CD4-positive, alpha-beta T cell treated with Interferon gamma for 1 hour (primary cell): ENCODE data around the gene COL5A1.

ENCODE experiments used
- DNase-seq: peaks from one replicate; pipeline ENCODE4 v3.0.0-alpha.2; 2020

Gene COL5A1

GRCh38 chr9:134827993-134828392, 186.4 kb downstream of the COL5A1 start:
- DNase-seq = no peak

GRCh38 chr9:134828892-134829291, 187.3 kb downstream of the COL5A1 start:
- DNase-seq = no peak

- no peak for DNase-seq
These were observed 187.8 kb downstream of the COL5A1 start for GRCh38 chr9:134829356-134829937.

GRCh38 chr9:134830126-134830525, 188.5 kb downstream of the COL5A1 start:
- DNase-seq = no peak

GRCh38 chr9:134830926-134831720, 189.5 kb downstream of the COL5A1 start:
- DNase-seq = no peak

GRCh38 chr9:134832471-134832870, 190.9 kb downstream of the COL5A1 start:
- no peak for DNase-seq

GRCh38 chr9:134833294-134833880, 191.8 kb downstream of the COL5A1 start:
- DNase-seq = no peak

GRCh38 chr9:134834217-134834956, 192.8 kb downstream of the COL5A1 start:
- DNase-seq = no peak

GRCh38 chr9:134834957-134835419, 193.4 kb downstream of the COL5A1 start:
- no peak for DNase-seq

GRCh38 chr9:134835448-134835847, 193.8 kb downstream of the COL5A1 start:
- no peak for DNase-seq

- DNase-seq = no peak
These were observed 194.4 kb downstream of the COL5A1 start for GRCh38 chr9:134835987-134836386.

GRCh38 chr9:134836406-134836970, 194.9 kb downstream of the COL5A1 start:
- no peak for DNase-seq

GRCh38 chr9:134837529-134837928, 195.9 kb downstream of the COL5A1 start:
- no peak for DNase-seq

GRCh38 chr9:134838651-134839454, 197.2 kb downstream of the COL5A1 start:
- DNase-seq = no peak

GRCh38 chr9:134839455-134840125, 198.0 kb downstream of the COL5A1 start:
- no peak for DNase-seq

GRCh38 chr9:134840511-134840910, 198.9 kb downstream of the COL5A1 start:
- DNase-seq = no peak

- no peak for DNase-seq
These were observed 199.7 kb downstream of the COL5A1 start for GRCh38 chr9:134841180-134841904.

- DNase-seq = no peak
These were observed 200.7 kb downstream of the COL5A1 start for GRCh38 chr9:134842321-134842720.

- no peak for DNase-seq
These were observed 202.1 kb downstream of the COL5A1 start for GRCh38 chr9:134843740-134844139.

- no peak for DNase-seq
These were observed 203.2 kb downstream of the COL5A1 start for GRCh38 chr9:134844821-134845220.

GRCh38 chr9:134846187-134846586, 204.6 kb downstream of the COL5A1 start:
- DNase-seq = no peak
